ENCODE measurements around the gene TPD52L1. TPM values are rescaled to one million over a fixed set of nuclear protein-coding genes. Genes with fewer than 3 reads are reported as not detected.

TPD52L1 gene
- total RNA-seq, 1 donor from 2014 or later, result 200 TPM

DNA sequence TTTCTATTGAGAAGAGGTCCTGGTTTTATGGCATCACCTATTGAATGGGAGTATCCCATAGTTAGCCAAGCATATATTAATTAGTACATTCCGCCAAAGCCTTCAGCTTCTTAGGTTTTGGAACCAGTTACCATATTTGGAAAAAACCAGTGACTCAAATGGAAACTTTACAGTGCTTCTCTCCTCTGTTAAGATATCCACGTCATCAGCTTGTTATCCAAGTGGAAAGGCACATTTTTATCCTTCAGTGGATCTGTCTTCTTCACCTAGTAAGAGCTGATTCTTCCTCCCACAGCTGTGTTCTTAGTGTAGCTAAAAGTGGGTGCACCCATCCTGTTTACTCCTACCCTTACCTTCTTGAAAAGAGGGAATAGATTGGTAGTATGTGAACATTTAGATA lies 34.5 kb downstream of the TPD52L1 start:
- TF ChIP-seq, protein P1, sequence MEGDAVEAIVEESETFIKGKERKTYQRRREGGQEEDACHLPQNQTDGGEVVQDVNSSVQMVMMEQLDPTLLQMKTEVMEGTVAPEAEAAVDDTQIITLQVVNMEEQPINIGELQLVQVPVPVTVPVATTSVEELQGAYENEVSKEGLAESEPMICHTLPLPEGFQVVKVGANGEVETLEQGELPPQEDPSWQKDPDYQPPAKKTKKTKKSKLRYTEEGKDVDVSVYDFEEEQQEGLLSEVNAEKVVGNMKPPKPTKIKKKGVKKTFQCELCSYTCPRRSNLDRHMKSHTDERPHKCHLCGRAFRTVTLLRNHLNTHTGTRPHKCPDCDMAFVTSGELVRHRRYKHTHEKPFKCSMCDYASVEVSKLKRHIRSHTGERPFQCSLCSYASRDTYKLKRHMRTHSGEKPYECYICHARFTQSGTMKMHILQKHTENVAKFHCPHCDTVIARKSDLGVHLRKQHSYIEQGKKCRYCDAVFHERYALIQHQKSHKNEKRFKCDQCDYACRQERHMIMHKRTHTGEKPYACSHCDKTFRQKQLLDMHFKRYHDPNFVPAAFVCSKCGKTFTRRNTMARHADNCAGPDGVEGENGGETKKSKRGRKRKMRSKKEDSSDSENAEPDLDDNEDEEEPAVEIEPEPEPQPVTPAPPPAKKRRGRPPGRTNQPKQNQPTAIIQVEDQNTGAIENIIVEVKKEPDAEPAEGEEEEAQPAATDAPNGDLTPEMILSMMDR (IDR thresholded peaks at IDR 0.05; ENCODE audit: unreplicated experiment), result no peak
- H3K36me3 Mint-ChIP-seq, result peaks cover 1% of the 10 kb centered on the region
- H3K4me1 Mint-ChIP-seq, result peaks cover 37% of the 10 kb centered on the region
- no peaks in the 10 kb centered on the region for H3K27me3 Mint-ChIP-seq (ENCODE audit: low read depth)
- DNase-seq (ENCODE audit: low spot score in 2 of 2, unreplicated experiment in 2 of 2), result no peak
- peak overlapping the region; percentile 76 for H3K27ac Mint-ChIP-seq
- H3K9me3 Mint-ChIP-seq, result no peaks in the 10 kb centered on the region
- H3K4me3 Mint-ChIP-seq, result no peak overlapping the region

DNA sequence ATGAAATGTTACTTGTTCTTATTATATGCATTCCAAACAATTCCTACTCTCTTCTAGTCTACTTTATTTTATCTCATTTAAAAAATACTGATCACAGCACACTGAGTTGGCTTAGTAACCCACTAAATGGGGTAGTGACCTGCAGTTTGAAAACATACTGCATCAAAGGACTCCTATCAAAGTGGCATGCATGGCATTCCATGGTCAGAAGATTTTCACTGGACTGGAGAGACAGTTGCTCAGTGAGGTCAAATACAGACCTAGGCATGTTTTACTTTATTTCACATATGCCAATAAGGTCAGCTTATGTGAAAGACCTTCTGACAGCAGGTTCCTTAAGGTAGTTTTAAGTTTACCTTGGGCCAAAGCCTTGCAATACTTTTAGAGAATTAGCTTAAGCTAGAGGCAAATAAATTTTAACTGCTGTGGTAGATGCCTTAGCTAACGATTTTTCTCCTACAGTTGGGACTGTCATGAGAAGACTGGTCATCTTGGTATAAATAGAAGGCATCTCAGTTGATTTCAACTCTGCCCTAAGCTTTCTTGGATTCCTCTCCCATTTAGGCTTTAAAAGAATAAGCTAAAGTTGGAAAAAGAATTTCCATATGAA lies 35.1 kb downstream of the TPD52L1 start:
- Mint-ChIP-seq H3K36me3 (no peaks in the 10 kb centered on the region), H3K4me3 (no peak overlapping the region), H3K4me1 (peaks cover 37% of the 10 kb centered on the region), H3K27ac (peak overlapping the region; percentile 76), H3K9me3 (no peaks in the 10 kb centered on the region), H3K27me3 (ENCODE audit: low read depth) (no peaks in the 10 kb centered on the region)
- TF ChIP-seq, protein P1 (IDR thresholded peaks at IDR 0.05; ENCODE audit: unreplicated experiment), result no peak
- DNase-seq (ENCODE audit: low spot score in 2 of 2, unreplicated experiment in 2 of 2), result no peak

DNA sequence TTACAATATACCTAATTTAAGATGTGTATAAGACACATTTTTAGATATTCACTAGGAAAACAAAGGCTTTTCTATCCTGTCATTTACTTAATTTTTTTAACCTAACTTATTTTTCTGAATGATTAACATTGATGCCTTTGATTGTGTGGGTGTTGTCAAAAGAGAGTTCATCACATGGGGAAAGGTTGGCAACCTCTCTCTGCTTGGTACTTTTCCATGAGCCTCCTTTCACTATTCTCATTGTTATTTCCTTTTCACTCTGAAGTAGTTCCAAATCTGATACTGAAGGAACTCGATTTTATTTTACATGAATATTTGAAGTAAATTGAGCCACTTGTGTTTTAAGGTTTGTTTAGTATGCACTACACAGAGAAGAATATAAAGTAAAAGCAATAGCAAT lies 35.9 kb downstream of the TPD52L1 start:
- peaks cover 41% of the 10 kb centered on the region for H3K4me1 Mint-ChIP-seq
- H3K9me3 Mint-ChIP-seq, result no peaks in the 10 kb centered on the region
- no peak for DNase-seq (ENCODE audit: low spot score in 2 of 2, unreplicated experiment in 2 of 2)
- H3K4me3 Mint-ChIP-seq, result no peak overlapping the region
- H3K36me3 Mint-ChIP-seq, result no peaks in the 10 kb centered on the region
- no peaks in the 10 kb centered on the region for H3K27me3 Mint-ChIP-seq (ENCODE audit: low read depth)
- peak overlapping the region; percentile 77 for H3K27ac Mint-ChIP-seq
- TF ChIP-seq, protein P1 (IDR thresholded peaks at IDR 0.05; ENCODE audit: unreplicated experiment), result no peak

DNA sequence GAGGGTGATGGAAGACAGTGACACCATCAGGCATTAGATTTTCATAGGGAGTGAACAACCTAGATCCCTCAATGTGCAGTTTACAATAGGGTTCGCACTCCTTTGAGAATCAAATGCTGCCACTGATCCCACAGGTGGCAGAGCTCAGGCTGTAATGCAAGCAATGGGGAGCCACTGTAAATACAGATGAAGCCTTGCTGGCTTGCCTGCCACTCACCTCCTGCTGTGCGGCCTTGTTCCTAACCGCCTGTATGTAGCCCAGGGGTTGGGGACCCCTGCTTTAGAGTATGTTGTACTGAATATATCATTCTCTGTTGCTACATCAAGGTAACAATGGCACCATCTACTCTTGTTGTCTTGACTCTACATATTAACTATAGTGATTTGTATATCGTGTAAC lies 37.1 kb downstream of the TPD52L1 start:
- no peak for DNase-seq (ENCODE audit: low spot score in 2 of 2, unreplicated experiment in 2 of 2)
- H3K4me1 Mint-ChIP-seq, result peaks cover 49% of the 10 kb centered on the region
- no peaks in the 10 kb centered on the region for H3K36me3 Mint-ChIP-seq
- TF ChIP-seq, protein P1 (IDR thresholded peaks at IDR 0.05; ENCODE audit: unreplicated experiment), result no peak
- no peaks in the 10 kb centered on the region for H3K27me3 Mint-ChIP-seq (ENCODE audit: low read depth)
- H3K4me3 Mint-ChIP-seq, result no peak overlapping the region
- peak overlapping the region; percentile 78 for H3K27ac Mint-ChIP-seq
- no peaks in the 10 kb centered on the region for H3K9me3 Mint-ChIP-seq

DNA sequence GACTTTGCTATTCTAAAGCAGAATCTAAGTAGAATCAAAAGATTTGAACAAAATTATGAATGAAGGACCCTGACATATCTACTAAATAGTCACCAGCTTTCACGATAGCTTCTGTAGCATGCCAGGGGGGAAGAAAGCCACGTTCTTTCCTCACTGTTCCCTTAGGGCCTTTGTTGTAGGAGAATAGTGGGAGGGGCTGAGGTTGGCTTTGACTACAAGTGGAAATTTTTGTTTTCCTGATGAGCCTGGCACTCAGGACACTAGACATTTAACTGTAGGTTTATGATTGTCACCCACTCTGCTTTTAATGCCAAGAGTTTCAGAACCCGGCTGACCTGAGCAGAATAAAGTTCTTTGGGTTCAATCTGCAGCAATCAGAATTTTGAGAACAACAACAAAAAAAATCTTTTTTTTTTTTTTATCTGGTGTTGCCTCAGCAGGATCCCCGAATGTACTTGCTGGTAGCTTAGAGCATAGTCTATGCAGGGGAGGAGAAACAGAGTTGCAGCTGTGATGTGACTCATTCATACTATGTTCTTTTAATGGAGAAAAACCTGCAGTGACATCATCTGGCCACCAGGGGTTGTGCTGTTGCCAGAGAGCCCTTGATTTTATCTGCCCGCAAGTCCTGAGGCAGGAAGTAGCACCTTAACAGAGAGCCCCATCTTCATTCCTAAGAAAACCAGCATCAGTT lies 38.5 kb downstream of the TPD52L1 start:
- Mint-ChIP-seq H3K4me1 (peaks cover 63% of the 10 kb centered on the region), H3K27ac (peak overlapping the region; percentile 78)
- TF ChIP-seq, protein P1 (IDR thresholded peaks at IDR 0.05; ENCODE audit: unreplicated experiment), result peak; percentile 84

More for the DNA sequence above, 38.5 kb downstream of the TPD52L1 start:
- Mint-ChIP-seq H3K27me3 (ENCODE audit: low read depth) (no peaks in the 10 kb centered on the region), H3K36me3 (no peaks in the 10 kb centered on the region), H3K9me3 (no peaks in the 10 kb centered on the region), H3K4me3 (no peak overlapping the region)
- no peak for DNase-seq (ENCODE audit: low spot score in 2 of 2, unreplicated experiment in 2 of 2)

Measured in mesothelial cell of epicardium (in vitro differentiated cells).